A673 (cell line): ENCODE data around the gene ATOSA.

Experiments
- CTCF ChIP-seq: fragments of 300-800, 200-600 bp; sonication (generic); conservative IDR thresholded peaks from 2 replicates; pipeline ENCODE4 v1.5.1; 2017; ENCODE audit warnings: low read depth, mild to moderate bottlenecking, antibody characterized with exemption, low read length, moderate library complexity, mixed read lengths
- EZH2 ChIP-seq: fragments of 200-600 bp; sonication (generic); IDR thresholded peaks from 2 replicates; pipeline ENCODE4 v1.6.1; 2017; ENCODE audit warnings: borderline replicate concordance, low read depth, mild to moderate bottlenecking, mixed read lengths, antibody characterized with exemption, low read length; ENCODE audit not compliant: poor library complexity, severe bottlenecking

- TF ChIP-seq CTCF (no peak), EZH2 (no peak)
These were observed 16.0 kb upstream of the ATOSA start for GRCh38 chr15:52695154-52695553.
